Stomach (tissue), 4 donors: ENCODE results near the gene MAN1A1.

Experiments used
- CTCF ChIP-seq, 7 experiments: fragments of 450-650 bp in 4 of 7; fragments of 200-600 bp in 3 of 7; sonication (generic) in 3 of 7; IDR thresholded peaks; one replicate each; pipeline ENCODE4 v1.5.1; 2016 to 2019; ENCODE audit warnings: antibody characterized with exemption in 7 of 7, control low read depth in 2 of 7, mild to moderate bottlenecking in 1 of 7
- EP300 ChIP-seq: sonication (generic); formaldehyde crosslinking; IDR thresholded peaks from one replicate; pipeline ENCODE4 v1.6.1; 2017; ENCODE audit warnings: antibody characterized with exemption
- POLR2A ChIP-seq, 4 donors: fragments of 450-650 bp; IDR thresholded peaks; one replicate each; pipeline ENCODE4 v1.6.1; 2016; ENCODE audit warnings: antibody characterized with exemption in 4 of 4, control low read depth in 2 of 4, mild to moderate bottlenecking in 1 of 4, moderate library complexity in 1 of 4
- POLR2AphosphoS5 ChIP-seq, 3 donors: sonication (generic); formaldehyde crosslinking; IDR thresholded peaks; one replicate each; pipeline ENCODE4 v1.6.1; 2016; ENCODE audit warnings: antibody characterized with exemption in 3 of 3

- TF ChIP-seq CTCF (IDR thresholded peaks at IDR 0.05) (no peak), POLR2AphosphoS5 (IDR thresholded peaks at IDR 0.05) (no peak), EP300 (no peak), POLR2A (IDR thresholded peaks at IDR 0.05) (no peak)
These were observed 54.6 kb downstream of the MAN1A1 start for GRCh38 chr6:119294984-119295383.
